Measurements from ENCODE around the gene RASAL3. TPM values are rescaled to one million over a fixed set of nuclear protein-coding genes. Genes with fewer than 3 reads are reported as not detected.

Gene RASAL3
- total RNA-seq, 4 donors from 2014 or later: 1.9 to 117 (median 15.3) TPM

DNA sequence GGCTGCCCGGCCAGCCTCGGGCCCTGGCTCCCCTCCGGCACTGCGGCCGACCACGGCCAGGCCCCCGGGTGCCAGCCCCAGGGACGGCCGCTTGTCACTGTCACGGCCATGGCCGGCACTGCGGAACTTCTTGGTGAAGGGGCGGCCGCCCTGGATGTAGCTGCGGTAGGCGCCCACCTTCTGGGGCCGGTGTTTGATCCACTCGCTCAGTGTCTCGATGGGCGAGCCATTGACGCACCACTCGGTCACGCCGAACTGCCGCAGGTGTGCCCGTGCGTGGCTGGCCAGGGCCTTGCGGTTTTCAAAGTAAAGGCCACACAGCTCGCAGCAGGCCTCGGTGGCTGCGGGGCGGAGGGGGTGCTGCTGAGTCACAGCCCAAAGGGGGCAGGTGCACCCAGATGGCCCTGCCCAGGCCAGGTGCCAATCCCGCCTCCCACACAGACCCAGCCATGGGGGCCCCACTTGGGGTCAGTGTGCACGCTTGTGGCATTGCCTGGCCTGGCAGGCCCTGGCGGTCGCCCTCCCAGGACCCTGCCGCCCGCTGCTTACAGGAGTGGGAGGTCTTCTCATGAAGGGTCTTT, 39.6 kb downstream of the RASAL3 start:
- Histone ChIP-seq H3K27me3 (no peaks in the 10 kb centered on the region), H3K4me3 (no peak overlapping the region), H3K9me3 (no peaks in the 10 kb centered on the region), H3K27ac (no peak overlapping the region), H3K4me1 (peaks cover 0 to 8% (median 0%) of the 10 kb centered on the region in 4 donors), H3K36me3 (peaks cover 0 to 38% (median 23%) of the 10 kb centered on the region in 4 donors)
- WGBS, 2 donors (ENCODE audit: low coverage in 1 of 2): 100% methylated on average over 9 of the region's 38 CpGs; no CpG with 5 or more reads in 1 of the 2 donors
- no peak for DNase-seq
- intact Hi-C loops (cut with DNase I; ENCODE audit: low total_unique reads): no loop called here
- no peak for TF ChIP-seq POLR2AphosphoS5 (IDR thresholded peaks at IDR 0.05)
- TF ChIP-seq EP300 (IDR thresholded peaks at IDR 0.05; ENCODE audit: low read depth): no peak
- TF ChIP-seq POLR2A (IDR thresholded peaks at IDR 0.05): no peak
- no peak for TF ChIP-seq CTCF (IDR thresholded peaks at IDR 0.05)
- in situ Hi-C loops (cut with MboI; ENCODE audit: low pct_ligation_motif_present in 1 of 4, low pct_unique_long_range_greater_than_20kb in 1 of 4, low sequenced_read_pairs in 3 of 4): loop anchor here in 3 of 4 donors (10.0 to 25.0 kb wide), 2 partner anchors 130 to 162 kb away; no protein-coding TSS in a partner anchor

GRCh38 chr19:15424121-15424520, 40.2 kb downstream of the RASAL3 start:
- Histone ChIP-seq H3K36me3 (peaks cover 0 to 37% (median 22%) of the 10 kb centered on the region in 4 donors), H3K27me3 (no peaks in the 10 kb centered on the region), H3K9me3 (no peaks in the 10 kb centered on the region), H3K4me1 (peaks cover 0 to 14% (median 4%) of the 10 kb centered on the region in 4 donors), H3K4me3 (no peak overlapping the region), H3K27ac (no peak overlapping the region)
- WGBS, 2 donors (ENCODE audit: low coverage in 1 of 2): 94 to 100% methylated on average over 1 to 13 of the region's 13 CpGs
- no peak for TF ChIP-seq CTCF (IDR thresholded peaks at IDR 0.05)
- TF ChIP-seq EP300 (IDR thresholded peaks at IDR 0.05; ENCODE audit: low read depth): no peak
- no peak for TF ChIP-seq POLR2A (IDR thresholded peaks at IDR 0.05)
- no peak for TF ChIP-seq POLR2AphosphoS5 (IDR thresholded peaks at IDR 0.05)
- in situ Hi-C loops (cut with MboI; ENCODE audit: low pct_ligation_motif_present in 1 of 4, low pct_unique_long_range_greater_than_20kb in 1 of 4, low sequenced_read_pairs in 3 of 4) (loop anchor here in 2 of 4 donors (10.0 kb wide), 1 partner anchor 131 kb away; no protein-coding TSS in a partner anchor), intact Hi-C loops (cut with DNase I; ENCODE audit: low total_unique reads) (no loop called here)
- no peak for DNase-seq

- in situ Hi-C loops (cut with MboI; ENCODE audit: low pct_ligation_motif_present in 1 of 4, low pct_unique_long_range_greater_than_20kb in 1 of 4, low sequenced_read_pairs in 3 of 4): loop anchor here in 2 of 4 donors (10.0 kb wide), 1 partner anchor 132 kb away; no protein-coding TSS in a partner anchor
- Histone ChIP-seq H3K36me3 (peaks cover 0 to 37% (median 22%) of the 10 kb centered on the region in 4 donors), H3K4me3 (no peak overlapping the region), H3K27ac (no peak overlapping the region), H3K9me3 (no peaks in the 10 kb centered on the region), H3K27me3 (no peaks in the 10 kb centered on the region), H3K4me1 (peaks cover 0 to 14% (median 4%) of the 10 kb centered on the region in 4 donors)
- WGBS, 2 donors (ENCODE audit: low coverage in 1 of 2): 95% methylated on average over 6 of the region's 6 CpGs; no CpG with 5 or more reads in 1 of the 2 donors
- intact Hi-C loops (cut with DNase I; ENCODE audit: low total_unique reads): no loop called here
- no peak for DNase-seq
- TF ChIP-seq CTCF (IDR thresholded peaks at IDR 0.05): no peak
- TF ChIP-seq EP300 (IDR thresholded peaks at IDR 0.05; ENCODE audit: low read depth): no peak
- TF ChIP-seq POLR2A (IDR thresholded peaks at IDR 0.05): no peak
- TF ChIP-seq POLR2AphosphoS5 (IDR thresholded peaks at IDR 0.05): no peak
Measured at GRCh38 chr19:15423130-15423529, 41.2 kb downstream of the RASAL3 start.

- DNase-seq: no peak
- 86% methylated on average over 21 of the region's 22 CpGs; no CpG with 5 or more reads in 1 of the 2 donors for WGBS, 2 donors (ENCODE audit: low coverage in 1 of 2)
- peaks cover 0 to 35% (median 21%) of the 10 kb centered on the region in 4 donors for H3K36me3 ChIP-seq
- TF ChIP-seq EP300 (IDR thresholded peaks at IDR 0.05; ENCODE audit: low read depth) (no peak), POLR2AphosphoS5 (IDR thresholded peaks at IDR 0.05) (no peak), CTCF (IDR thresholded peaks at IDR 0.05) (no peak), POLR2A (IDR thresholded peaks at IDR 0.05) (no peak)
- in situ Hi-C loops (cut with MboI; ENCODE audit: low pct_ligation_motif_present in 1 of 4, low pct_unique_long_range_greater_than_20kb in 1 of 4, low sequenced_read_pairs in 3 of 4): loop anchor here in 2 of 4 donors (10.0 kb wide), 1 partner anchor 132 kb away; no protein-coding TSS in a partner anchor
- intact Hi-C loops (cut with DNase I; ENCODE audit: low total_unique reads): no loop called here
- H3K27me3 ChIP-seq: no peaks in the 10 kb centered on the region
- peak overlapping the region in 2 of 4 donors; percentile 30 to 35 for H3K27ac ChIP-seq
- no peaks in the 10 kb centered on the region for H3K9me3 ChIP-seq
- no peak overlapping the region for H3K4me3 ChIP-seq
- peaks cover 3 to 19% (median 8%) of the 10 kb centered on the region in 4 donors for H3K4me1 ChIP-seq
Measured at GRCh38 chr19:15422296-15423075, 41.9 kb downstream of the RASAL3 start.
